Measurements from ENCODE around the gene HSD17B2. TPM values are rescaled to one million over a fixed set of nuclear protein-coding genes. Genes with fewer than 3 reads are reported as not detected.
A peak's percentile ranks its signal among the peaks of the same experiment; 100 is the strongest.

HSD17B2 gene
- polyA plus RNA-seq, 3 donors, result 9.5 to 23.8 (median 11.8) TPM

GRCh38 chr16:82042846-82043245 lies 7.8 kb downstream of the HSD17B2 start:
- no peak for DNase-seq (ENCODE audit: extremely low read depth in 1 of 11, low read depth in 9 of 11, low spot score in 4 of 11)

- peak in 6 of 11 donors; percentile 39 to 65 (median 55) for DNase-seq (ENCODE audit: extremely low read depth in 1 of 11, low read depth in 9 of 11, low spot score in 4 of 11)
These were observed 8.9 kb downstream of the HSD17B2 start for GRCh38 chr16:82043680-82044584.

- no peak for DNase-seq (ENCODE audit: extremely low read depth in 1 of 11, low read depth in 9 of 11, low spot score in 4 of 11)
These were observed 9.5 kb downstream of the HSD17B2 start for GRCh38 chr16:82044585-82044911.

GRCh38 chr16:82045465-82045864 lies 10.4 kb downstream of the HSD17B2 start:
- DNase-seq (ENCODE audit: extremely low read depth in 1 of 11, low read depth in 9 of 11, low spot score in 4 of 11), result no peak

GRCh38 chr16:82046541-82046940 lies 11.5 kb downstream of the HSD17B2 start:
- no peak for DNase-seq (ENCODE audit: extremely low read depth in 1 of 11, low read depth in 9 of 11, low spot score in 4 of 11)

GRCh38 chr16:82046941-82047340 lies 11.9 kb downstream of the HSD17B2 start:
- no peak for DNase-seq (ENCODE audit: extremely low read depth in 1 of 11, low read depth in 9 of 11, low spot score in 4 of 11)

GRCh38 chr16:82047374-82047773 lies 12.3 kb downstream of the HSD17B2 start:
- DNase-seq (ENCODE audit: extremely low read depth in 1 of 11, low read depth in 9 of 11, low spot score in 4 of 11), result no peak

GRCh38 chr16:82047787-82048186 lies 12.7 kb downstream of the HSD17B2 start:
- no peak for DNase-seq (ENCODE audit: extremely low read depth in 1 of 11, low read depth in 9 of 11, low spot score in 4 of 11)

- DNase-seq (ENCODE audit: extremely low read depth in 1 of 11, low read depth in 9 of 11, low spot score in 4 of 11), result no peak
These were observed 14.4 kb downstream of the HSD17B2 start for GRCh38 chr16:82049484-82049883.

GRCh38 chr16:82050506-82050905 lies 15.5 kb downstream of the HSD17B2 start:
- DNase-seq (ENCODE audit: extremely low read depth in 1 of 11, low read depth in 9 of 11, low spot score in 4 of 11), result no peak

GRCh38 chr16:82050909-82051357 lies 15.9 kb downstream of the HSD17B2 start:
- DNase-seq (ENCODE audit: extremely low read depth in 1 of 11, low read depth in 9 of 11, low spot score in 4 of 11), result no peak

- DNase-seq (ENCODE audit: extremely low read depth in 1 of 11, low read depth in 9 of 11, low spot score in 4 of 11), result no peak
These were observed 16.6 kb downstream of the HSD17B2 start for GRCh38 chr16:82051656-82052055.

- no peak for DNase-seq (ENCODE audit: extremely low read depth in 1 of 11, low read depth in 9 of 11, low spot score in 4 of 11)
These were observed 20.1 kb downstream of the HSD17B2 start for GRCh38 chr16:82055117-82055516.

GRCh38 chr16:82055728-82056549 lies 20.9 kb downstream of the HSD17B2 start:
- no peak for DNase-seq (ENCODE audit: extremely low read depth in 1 of 11, low read depth in 9 of 11, low spot score in 4 of 11)

- DNase-seq (ENCODE audit: extremely low read depth in 1 of 11, low read depth in 9 of 11, low spot score in 4 of 11), result no peak
These were observed 21.5 kb downstream of the HSD17B2 start for GRCh38 chr16:82056550-82056896.

GRCh38 chr16:82059161-82059982 lies 24.3 kb downstream of the HSD17B2 start:
- DNase-seq (ENCODE audit: extremely low read depth in 1 of 11, low read depth in 9 of 11, low spot score in 4 of 11), result no peak

GRCh38 chr16:82059983-82060421 lies 24.9 kb downstream of the HSD17B2 start:
- no peak for DNase-seq (ENCODE audit: extremely low read depth in 1 of 11, low read depth in 9 of 11, low spot score in 4 of 11)

GRCh38 chr16:82061861-82062525 lies 26.9 kb downstream of the HSD17B2 start:
- DNase-seq (ENCODE audit: extremely low read depth in 1 of 11, low read depth in 9 of 11, low spot score in 4 of 11), result no peak

- DNase-seq (ENCODE audit: extremely low read depth in 1 of 11, low read depth in 9 of 11, low spot score in 4 of 11), result no peak
These were observed 27.6 kb downstream of the HSD17B2 start for GRCh38 chr16:82062645-82063058.

Data from renal cortex interstitium (tissue), 11 donors.